GM19043 (cell line): ENCODE results near the gene RGMA.

Source experiments
- ATAC-seq: cut with Tn5 transposase; IDR thresholded peaks from one replicate; pipeline ENCODE4 v1.9.1; 2021; ENCODE audit warnings: low read depth; ENCODE audit not compliant: unreplicated experiment

Gene RGMA

GRCh38 chr15:93088981-93089726 is at the start of gene RGMA:
Gene RGMA, minus strand, starts transcription at chr15:93089211. Its CDS starts 279 bp downstream, at chr15:93088932.
- no peak for ATAC-seq

GRCh38 chr15:93136606-93137005 is 47.6 kb upstream of the RGMA start:
- ATAC-seq: no peak

DNA sequence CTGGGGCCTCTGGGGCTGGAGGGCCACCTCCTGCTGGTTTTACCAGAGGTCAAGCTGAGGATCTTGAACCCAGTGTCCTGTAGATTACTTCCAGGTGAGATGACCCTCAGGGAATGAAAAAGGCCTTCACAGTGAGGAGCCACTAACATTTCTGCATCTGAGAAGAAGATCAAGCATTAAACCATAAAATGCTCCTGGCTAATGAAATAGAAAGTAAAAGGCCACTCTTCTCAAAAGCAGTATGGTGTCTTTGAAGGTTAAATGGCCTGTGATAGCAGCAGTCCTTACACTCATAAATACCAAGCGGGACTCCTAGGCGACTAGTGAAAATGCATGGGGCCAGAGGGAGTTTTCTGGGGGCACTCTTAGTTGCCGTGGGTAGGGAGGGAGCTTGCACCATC is 47.0 kb upstream of the RGMA start:
- ATAC-seq: no peak

- no peak for ATAC-seq
These were observed 46.4 kb upstream of the RGMA start for GRCh38 chr15:93135459-93135858.

- no peak for ATAC-seq
These were observed 42.6 kb upstream of the RGMA start for GRCh38 chr15:93131485-93132095.

- ATAC-seq: no peak
These were observed 40.9 kb upstream of the RGMA start for GRCh38 chr15:93129702-93130488.

- ATAC-seq: no peak
These were observed 38.3 kb upstream of the RGMA start for GRCh38 chr15:93127286-93127685.

GRCh38 chr15:93126599-93126998 is 37.6 kb upstream of the RGMA start:
- ATAC-seq: no peak

- no peak for ATAC-seq
These were observed 37.1 kb upstream of the RGMA start for GRCh38 chr15:93126148-93126547.

DNA sequence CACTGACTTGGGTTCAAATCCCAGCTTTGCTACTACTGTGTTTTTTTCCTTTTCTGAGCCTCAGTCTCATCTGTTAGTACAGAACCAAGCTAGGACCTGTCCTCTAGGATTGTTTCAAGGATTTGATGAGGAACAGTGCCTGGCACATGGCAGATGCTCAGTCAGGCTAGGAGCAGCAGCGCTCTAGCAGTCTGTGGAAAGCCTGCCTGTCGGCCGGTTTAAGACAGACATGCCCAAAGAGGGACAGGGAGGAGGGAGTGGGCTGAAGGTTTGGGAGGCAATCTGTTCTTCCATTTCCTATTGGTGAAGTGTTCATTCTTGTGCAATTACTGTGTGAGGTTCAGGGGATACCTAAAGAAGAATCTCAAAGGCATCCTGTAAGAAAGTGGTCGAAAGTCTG is 35.1 kb upstream of the RGMA start:
- no peak for ATAC-seq

DNA sequence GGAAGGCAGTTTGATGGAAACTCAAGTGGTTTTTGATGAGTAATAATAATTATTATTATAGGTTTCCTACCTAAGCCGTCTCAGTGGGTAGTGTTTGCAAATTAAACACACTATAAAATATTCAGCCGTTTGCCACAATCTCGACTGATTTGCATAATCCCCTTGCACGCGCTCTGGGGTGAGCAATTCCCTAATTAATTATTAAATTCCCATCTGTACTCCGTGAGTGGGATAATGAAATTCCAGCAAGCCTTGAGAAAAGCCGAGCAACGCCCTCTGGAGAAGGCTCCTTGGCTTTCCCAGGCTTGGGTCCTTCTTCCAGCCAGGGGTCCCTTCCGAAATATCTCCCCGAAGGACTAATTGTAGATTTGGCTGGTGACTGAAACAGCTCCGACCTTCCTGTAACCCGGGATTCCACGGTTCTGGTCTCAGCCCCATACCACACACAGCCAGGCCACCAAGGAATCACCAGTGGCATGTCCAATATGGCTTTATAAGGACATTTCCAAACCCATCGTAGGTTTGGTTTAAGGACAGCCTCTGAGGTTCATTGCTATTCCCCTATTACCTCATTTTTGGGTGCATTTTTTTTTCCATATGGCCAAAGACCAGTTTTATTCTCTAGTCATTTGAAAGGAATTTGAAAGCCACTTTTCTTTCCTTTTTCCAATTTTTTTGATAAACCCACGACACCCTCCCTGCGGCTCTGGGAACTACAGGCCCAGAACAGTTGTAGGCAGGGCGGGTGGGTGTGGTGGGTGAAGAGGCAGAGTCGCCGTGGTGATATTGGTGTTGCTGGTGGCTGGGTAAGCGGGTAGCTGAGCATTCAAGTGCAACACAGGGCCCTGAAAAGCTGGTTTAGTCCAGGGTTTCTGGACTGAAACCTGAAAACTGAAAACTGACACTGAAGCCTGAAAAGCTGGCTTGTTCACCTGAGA is 33.2 kb upstream of the RGMA start:
- ATAC-seq: no peak

- ATAC-seq: no peak
These were observed 32.1 kb upstream of the RGMA start for GRCh38 chr15:93121107-93121506.

DNA sequence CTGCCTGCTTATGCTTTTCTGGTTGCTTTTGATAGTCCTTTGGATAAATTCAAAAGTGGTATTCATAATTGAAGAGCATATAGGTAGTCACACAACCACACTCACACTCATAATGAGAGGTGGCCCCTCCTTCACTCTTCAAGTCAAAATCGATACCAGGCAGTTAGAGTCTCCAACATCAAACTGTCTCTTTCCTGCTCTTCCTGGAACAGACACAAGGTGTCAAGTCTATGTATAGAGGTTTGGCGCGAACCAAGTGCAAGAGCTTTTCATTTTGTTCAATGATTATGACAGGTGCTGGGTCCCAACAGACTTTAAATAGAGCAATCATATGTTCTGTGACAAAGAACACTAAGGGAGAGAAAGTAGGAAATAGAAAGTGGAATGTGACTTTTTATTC is 29.9 kb upstream of the RGMA start:
- no peak for ATAC-seq

DNA sequence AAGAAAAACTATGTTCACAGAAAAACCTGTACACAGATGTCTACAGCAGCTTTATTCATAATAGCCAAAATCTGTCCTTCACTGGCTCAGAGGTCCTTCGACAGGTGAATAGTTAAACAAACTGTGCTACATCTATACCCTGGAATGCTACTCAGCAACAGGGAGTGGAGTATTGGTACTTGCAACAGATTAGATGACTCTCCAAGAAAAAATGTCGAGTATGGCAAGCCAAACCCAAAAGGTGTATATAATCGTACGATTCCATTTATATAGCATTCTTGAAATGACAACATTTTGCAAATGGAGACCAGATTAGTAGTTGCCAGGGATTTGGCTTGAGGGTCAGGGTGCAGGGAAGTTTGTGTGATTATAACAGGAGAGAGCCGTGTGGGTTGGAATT is 22.4 kb upstream of the RGMA start:
- no peak for ATAC-seq

DNA sequence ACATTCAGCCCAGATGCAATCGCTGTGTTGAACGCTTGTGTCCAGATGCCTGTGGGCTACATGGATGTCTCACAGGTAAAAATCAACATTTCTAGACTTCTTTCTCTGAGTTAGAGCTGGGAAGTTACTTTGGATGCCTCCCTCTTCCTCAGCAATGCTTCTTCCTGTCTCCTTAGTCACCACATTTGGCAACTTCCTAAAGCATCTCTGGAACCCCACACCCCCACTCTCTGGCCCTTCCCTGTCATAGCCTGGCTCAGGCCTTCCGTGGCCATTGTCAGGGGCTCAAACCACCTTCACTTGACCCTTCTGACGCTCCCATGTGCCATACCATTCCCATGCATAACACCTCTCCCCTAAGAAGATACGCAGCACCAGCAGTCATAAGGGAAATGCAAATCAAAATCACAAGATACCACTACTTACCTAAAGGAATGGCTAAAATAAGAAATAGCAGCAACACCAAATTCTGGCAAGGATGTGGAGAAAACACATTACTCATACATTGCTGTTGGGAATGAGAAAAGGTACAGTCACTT is 21.6 kb upstream of the RGMA start:
- ATAC-seq: no peak

GRCh38 chr15:93109336-93110102 is 20.5 kb upstream of the RGMA start:
- no peak for ATAC-seq

GRCh38 chr15:93107646-93108045 is 18.6 kb upstream of the RGMA start:
- no peak for ATAC-seq

DNA sequence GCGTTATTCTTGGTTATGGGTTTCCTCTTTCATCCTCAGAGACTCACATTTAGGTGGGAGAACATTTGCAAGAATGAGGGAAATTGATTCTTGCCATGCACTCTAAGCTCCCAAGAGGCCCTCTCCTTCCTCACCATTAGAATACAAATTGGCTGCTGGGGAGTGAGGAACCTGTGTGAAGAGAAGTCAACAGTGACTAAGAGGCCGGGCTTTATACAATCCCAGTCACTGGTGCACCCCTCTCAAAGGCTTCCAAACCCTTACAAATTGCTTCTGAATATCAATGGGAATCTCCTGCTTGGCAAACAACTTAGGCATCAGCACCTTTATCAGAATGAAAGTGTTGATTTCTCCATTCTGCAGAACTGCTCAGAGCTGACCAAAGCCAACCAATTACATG is 16.5 kb upstream of the RGMA start:
- ATAC-seq: no peak

DNA sequence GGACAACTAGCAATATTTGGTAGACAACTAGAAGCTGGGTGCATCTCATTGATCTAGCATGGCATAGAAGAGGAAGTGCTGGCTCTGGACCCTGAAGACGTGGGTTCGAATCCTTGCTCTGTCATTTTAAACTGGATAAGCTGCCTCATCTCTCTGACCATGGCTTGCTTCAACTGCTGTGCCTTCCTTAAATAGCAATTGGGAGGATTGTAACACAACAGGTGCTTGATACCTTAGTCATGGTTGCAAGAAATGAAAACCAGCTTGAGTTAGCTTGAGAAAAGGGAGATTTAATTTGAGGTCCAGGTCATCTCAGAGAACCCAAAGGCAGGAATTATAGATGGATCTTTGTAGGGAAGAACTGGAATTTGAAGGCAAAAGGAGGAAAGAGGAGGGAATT is 14.8 kb upstream of the RGMA start:
- no peak for ATAC-seq

DNA sequence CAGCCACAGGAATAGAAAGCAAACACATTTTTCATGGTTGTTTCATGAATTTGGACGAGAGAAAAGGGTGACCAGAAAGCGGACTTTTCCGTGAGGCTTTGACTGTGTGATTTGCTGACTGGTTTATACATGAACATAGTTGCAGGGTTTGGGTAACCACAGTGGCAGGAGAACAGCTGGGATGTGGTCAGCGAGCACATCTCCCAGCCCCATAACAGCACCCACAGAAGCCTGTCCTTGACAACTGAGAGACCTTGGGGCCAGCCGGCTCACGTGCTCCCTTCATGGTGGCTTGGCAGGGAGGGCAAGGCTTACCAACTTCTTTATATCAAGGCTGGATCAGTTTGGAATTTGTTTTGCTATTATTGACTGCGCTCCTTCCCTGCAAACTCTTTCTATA is 13.2 kb upstream of the RGMA start:
- ATAC-seq: no peak
